HEK293 (cell line): ENCODE data around the gene SMCHD1.

Source experiments
- CTCF ChIA-PET: fragments of 350-600 bp; formaldehyde crosslinking; extraction: SDS; loops from one replicate; lab custom pipeline; 2021; ENCODE audit warnings: antibody characterized with exemption; lab: Yijun Ruan, JAX
- POLR2A ChIA-PET: fragments of 300-600 bp; formaldehyde crosslinking; extraction: SDS; loops from one replicate; lab custom pipeline; 2020; ENCODE audit warnings: antibody characterized with exemption, inconsistent platforms; lab: Yijun Ruan, JAX
- H3K27ac ChIP-seq: fragments of 200-500 bp; sonication (Bioruptor generic); 2 replicates; pipeline ENCODE4 v1.5.1; 2014; ENCODE audit warnings: low read depth, low read length, control low read depth, inconsistent platforms; ENCODE audit errors: extremely low read depth
- H3K36me3 ChIP-seq, 2 experiments: fragments of 200-500 bp in 1 of 2; sonication (Bioruptor generic) in 1 of 2; 1 replicate in 1 of 2; 2 replicates in 1 of 2; pipeline ENCODE4 v1.5.1; 2014 to 2017; ENCODE audit warnings: inconsistent platforms in 2 of 2, low read length in 2 of 2; ENCODE audit not compliant: control insufficient read depth in 2 of 2, insufficient read depth in 1 of 2
- H3K4me1 ChIP-seq: fragments of 200-500 bp; sonication (Bioruptor generic); 2 replicates; pipeline ENCODE4 v1.5.1; 2014; ENCODE audit warnings: mild to moderate bottlenecking, low read length, inconsistent platforms; ENCODE audit not compliant: control insufficient read depth, insufficient read depth
- H3K4me3 ChIP-seq: 2 replicates; pipeline ENCODE4 v1.5.1; 2011; ENCODE audit warnings: low read depth, mild to moderate bottlenecking, control low read depth, low read length, moderate library complexity
- H3K9me3 ChIP-seq: fragments of 200-500 bp; sonication (Bioruptor generic); 2 replicates; pipeline ENCODE4 v1.5.1; 2014; ENCODE audit warnings: low read depth, low read length, inconsistent platforms; ENCODE audit not compliant: control insufficient read depth, insufficient read depth
- GLIS2 ChIP-seq: fragments of 450-650 bp; formaldehyde crosslinking; IDR thresholded peaks from 2 replicates; pipeline ENCODE4 v1.5.1; 2016; ENCODE audit warnings: missing biosample characterization, missing genetic modification characterization
- IKZF3 ChIP-seq: fragments of 450-650 bp; IDR thresholded peaks from 2 replicates; pipeline ENCODE4 v1.5.0; 2018; ENCODE audit warnings: missing biosample characterization, mild to moderate bottlenecking, missing genetic modification characterization, moderate library complexity
- KLF1 ChIP-seq: fragments of 450-650 bp; formaldehyde crosslinking; IDR thresholded peaks from 2 replicates; pipeline ENCODE4 v1.5.1; 2016; ENCODE audit warnings: missing biosample characterization, missing genetic modification characterization
- KLF10 ChIP-seq: fragments of 450-650 bp; IDR thresholded peaks from 2 replicates; pipeline ENCODE4 v1.5.1; 2018; ENCODE audit warnings: missing biosample characterization, mild to moderate bottlenecking, missing genetic modification characterization
- MYNN ChIP-seq: fragments of 450-650 bp; formaldehyde crosslinking; IDR thresholded peaks from 2 replicates; pipeline ENCODE4 v1.5.1; 2016; ENCODE audit warnings: missing biosample characterization, missing genetic modification characterization, borderline replicate concordance
- PRDM2 ChIP-seq: fragments of 450-650 bp; formaldehyde crosslinking; IDR thresholded peaks from 2 replicates; pipeline ENCODE4 v1.5.1; 2016; ENCODE audit warnings: missing biosample characterization, missing genetic modification characterization, borderline replicate concordance
- ZFP41 ChIP-seq: fragments of 450-650 bp; formaldehyde crosslinking; IDR thresholded peaks from 2 replicates; pipeline ENCODE4 v1.5.1; 2016; ENCODE audit warnings: missing biosample characterization, missing genetic modification characterization, borderline replicate concordance
- ZNF138 ChIP-seq: fragments of 450-650 bp; formaldehyde crosslinking; IDR thresholded peaks from 2 replicates; pipeline ENCODE4 v1.5.1; 2016; ENCODE audit warnings: missing biosample characterization, missing genetic modification characterization, borderline replicate concordance
- ZNF16 ChIP-seq: fragments of 450-650 bp; formaldehyde crosslinking; IDR thresholded peaks from 2 replicates; pipeline ENCODE4 v1.5.1; 2016; ENCODE audit warnings: low read depth, missing biosample characterization, missing genetic modification characterization
- ZNF292 ChIP-seq: fragments of 450-650 bp; formaldehyde crosslinking; IDR thresholded peaks from 2 replicates; pipeline ENCODE4 v1.5.1; 2016; ENCODE audit warnings: low read depth, missing biosample characterization, missing genetic modification characterization, borderline replicate concordance
- ZNF518A ChIP-seq: fragments of 450-650 bp; formaldehyde crosslinking; conservative IDR thresholded peaks from 2 replicates; pipeline ENCODE4 v1.5.1; 2016; ENCODE audit warnings: low read depth, missing biosample characterization, missing genetic modification characterization
- ZNF624 ChIP-seq: fragments of 450-650 bp; formaldehyde crosslinking; IDR thresholded peaks from 2 replicates; pipeline ENCODE4 v1.5.1; 2017; ENCODE audit warnings: missing biosample characterization, missing genetic modification characterization
- ZNF777 ChIP-seq: fragments of 450-650 bp; formaldehyde crosslinking; IDR thresholded peaks from 2 replicates; pipeline ENCODE4 v1.5.1; 2017; ENCODE audit warnings: missing biosample characterization, missing genetic modification characterization, borderline replicate concordance
- ZSCAN30 ChIP-seq: fragments of 450-650 bp; IDR thresholded peaks from 2 replicates; pipeline ENCODE4 v1.5.1; 2018; ENCODE audit warnings: missing biosample characterization, mild to moderate bottlenecking, missing genetic modification characterization, moderate library complexity

The SMCHD1 gene

DNA sequence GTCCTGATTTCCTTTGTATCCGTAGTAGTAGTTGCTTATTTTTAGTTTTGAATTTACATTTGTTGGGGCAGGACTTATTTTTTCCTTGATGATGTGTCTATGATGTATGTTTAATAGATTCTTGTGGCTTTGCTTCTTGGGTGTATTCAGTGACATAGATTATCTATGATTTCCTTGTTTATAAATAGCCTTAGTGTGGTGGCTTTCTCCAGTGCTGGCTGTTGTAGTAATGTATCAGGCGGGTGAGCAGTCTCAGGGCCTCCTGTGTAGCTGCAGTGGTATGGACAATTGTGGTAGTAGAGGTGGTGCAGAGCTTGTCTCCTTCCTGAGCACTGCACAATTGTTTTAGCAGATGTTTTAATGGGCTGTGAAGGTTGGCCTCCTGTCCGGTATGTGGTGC, 60.5 kb downstream of the SMCHD1 start (continued):
- TF ChIP-seq MYNN (tag by site-specific recombination): no peak
- TF ChIP-seq, all 188 proteins: peak for 0

- H3K4me1 ChIP-seq: no peaks in the 10 kb centered on the region
- ChIA-PET CTCF (interaction anchor here (0.5 kb wide), 1 partner anchor 12 kb away, joined by 5 read pairs; no protein-coding TSS in a partner anchor), POLR2A (no interaction called here)
- H3K36me3 ChIP-seq: peaks cover 39 to 57% of the 10 kb centered on the region in 2 experiments
- no peak for TF ChIP-seq ZNF16 (tag by site-specific recombination)
- no peak for TF ChIP-seq GLIS2
- no peak for TF ChIP-seq ZFP41 (tag by site-specific recombination)
- no peak for TF ChIP-seq KLF1
- no peak for TF ChIP-seq ZNF518A
- no peak for TF ChIP-seq ZSCAN30 (tag by site-specific recombination)
- no peak for TF ChIP-seq ZNF624 (tag by site-specific recombination)
- TF ChIP-seq PRDM2 (tag by site-specific recombination): no peak
- TF ChIP-seq ZNF777 (tag by site-specific recombination): no peak
- TF ChIP-seq ZNF292: no peak
- no peak for TF ChIP-seq KLF10 (tag by site-specific recombination)
- TF ChIP-seq IKZF3 (tag by site-specific recombination): no peak
- no peak for TF ChIP-seq ZNF138 (tag by site-specific recombination)
- no peak overlapping the region for H3K4me3 ChIP-seq
- no peak overlapping the region for H3K27ac ChIP-seq
- no peaks in the 10 kb centered on the region for H3K9me3 ChIP-seq
Measured at GRCh38 chr18:2716394-2717326, 61.1 kb downstream of the SMCHD1 start.
